ENCODE measurements around the gene PTPN1.

Gene PTPN1

GRCh38 chr20:50550531-50550930, 40.3 kb downstream of the PTPN1 start:
- Histone ChIP-seq H4K8ac (ENCODE audit: low read depth, low read length) (no peak overlapping the region), H2BK120ac (ENCODE audit: low read depth, low read length) (no peak overlapping the region), H3K4ac (ENCODE audit: low read length) (no peak overlapping the region), H3K9ac (ENCODE audit: low read depth, low read length, poor library complexity) (no peak overlapping the region), H3K9me3 (replicated peaks in 1 of 2; ENCODE audit: control insufficient read depth in 2 of 2, insufficient read depth in 1 of 2, low read depth in 1 of 2, low read length in 2 of 2) (peaks cover 0 to 10% of the 10 kb centered on the region in 2 donors), H3K18ac (ENCODE audit: low read length) (no peak overlapping the region), H3K27me3 (ENCODE audit: control insufficient read depth in 3 of 3, insufficient read depth in 3 of 3, low read depth in 1 of 3, low read length in 3 of 3) (no peaks in the 10 kb centered on the region), H3K23ac (ENCODE audit: low read depth, low read length, poor library complexity) (no peak overlapping the region), H3K27ac (replicated peaks; ENCODE audit: low read length) (no peak overlapping the region), H2AFZ (ENCODE audit: low read length) (no peak overlapping the region), H3K4me1 (ENCODE audit: control insufficient read depth in 2 of 2, insufficient read depth in 1 of 2, low read depth in 1 of 2, low read length in 2 of 2) (no peaks in the 10 kb centered on the region), H3K36me3 (replicated peaks in 1 of 2; ENCODE audit: control insufficient read depth in 2 of 2, insufficient read depth in 2 of 2, low read length in 2 of 2) (peaks cover 2 to 9% of the 10 kb centered on the region in 2 donors), H3K4me3 (ENCODE audit: low read length in 2 of 2) (no peak overlapping the region), H3K4me2 (ENCODE audit: insufficient read depth, low read length, poor library complexity, severe bottlenecking) (no peak overlapping the region), H3K79me1 (ENCODE audit: low read depth, low read length) (no peaks in the 10 kb centered on the region), H2BK5ac (ENCODE audit: low read length) (no peak overlapping the region), H2BK15ac (ENCODE audit: low read length) (no peak overlapping the region), H2BK12ac (ENCODE audit: low read length) (no peak overlapping the region), H4K91ac (ENCODE audit: low read depth, low read length, poor library complexity) (no peak overlapping the region), H2AK5ac (ENCODE audit: low read depth, low read length) (no peak overlapping the region), H3K14ac (ENCODE audit: low read length) (no peak overlapping the region)
- WGBS, 2 donors (ENCODE audit: extremely low coverage in 2 of 2, insufficient read length in 2 of 2, insufficient replicate concordance in 1 of 2) = no CpG with 5 or more reads among the region's 2 CpGs
- DNase-seq (ENCODE audit: low spot score) = no peak

GRCh38 chr20:50551288-50551687, 41.1 kb downstream of the PTPN1 start:
- no peak overlapping the region for H2BK120ac ChIP-seq (ENCODE audit: low read depth, low read length)
- H3K79me1 ChIP-seq (ENCODE audit: low read depth, low read length) = no peaks in the 10 kb centered on the region
- peaks cover 2 to 9% of the 10 kb centered on the region in 2 donors for H3K36me3 ChIP-seq (replicated peaks in 1 of 2; ENCODE audit: control insufficient read depth in 2 of 2, insufficient read depth in 2 of 2, low read length in 2 of 2)
- WGBS, 2 donors (ENCODE audit: extremely low coverage in 2 of 2, insufficient read length in 2 of 2, insufficient replicate concordance in 1 of 2) = no CpG with 5 or more reads among the region's 4 CpGs
- H3K23ac ChIP-seq (ENCODE audit: low read depth, low read length, poor library complexity) = no peak overlapping the region
- no peak overlapping the region for H3K4me2 ChIP-seq (ENCODE audit: insufficient read depth, low read length, poor library complexity, severe bottlenecking)
- no peak overlapping the region for H3K4ac ChIP-seq (ENCODE audit: low read length)
- H2BK15ac ChIP-seq (ENCODE audit: low read length) = no peak overlapping the region
- H3K9ac ChIP-seq (ENCODE audit: low read depth, low read length, poor library complexity) = no peak overlapping the region
- H3K27me3 ChIP-seq (ENCODE audit: control insufficient read depth in 3 of 3, insufficient read depth in 3 of 3, low read depth in 1 of 3, low read length in 3 of 3) = no peaks in the 10 kb centered on the region
- H2AK5ac ChIP-seq (ENCODE audit: low read depth, low read length) = no peak overlapping the region
- DNase-seq (ENCODE audit: low spot score) = no peak
- no peak overlapping the region for H2AFZ ChIP-seq (ENCODE audit: low read length)
- H2BK5ac ChIP-seq (ENCODE audit: low read length) = no peak overlapping the region
- no peak overlapping the region for H3K27ac ChIP-seq (replicated peaks; ENCODE audit: low read length)
- H3K4me3 ChIP-seq (ENCODE audit: low read length in 2 of 2) = no peak overlapping the region
- H3K14ac ChIP-seq (ENCODE audit: low read length) = no peak overlapping the region
- no peak overlapping the region for H4K8ac ChIP-seq (ENCODE audit: low read depth, low read length)
- no peak overlapping the region for H4K91ac ChIP-seq (ENCODE audit: low read depth, low read length, poor library complexity)
- no peak overlapping the region for H2BK12ac ChIP-seq (ENCODE audit: low read length)
- H3K18ac ChIP-seq (ENCODE audit: low read length) = no peak overlapping the region
- no peaks in the 10 kb centered on the region for H3K4me1 ChIP-seq (ENCODE audit: control insufficient read depth in 2 of 2, insufficient read depth in 1 of 2, low read depth in 1 of 2, low read length in 2 of 2)
- peaks cover 0 to 10% of the 10 kb centered on the region in 2 donors for H3K9me3 ChIP-seq (replicated peaks in 1 of 2; ENCODE audit: control insufficient read depth in 2 of 2, insufficient read depth in 1 of 2, low read depth in 1 of 2, low read length in 2 of 2)

GRCh38 chr20:50552979-50553378, 42.8 kb downstream of the PTPN1 start:
- Histone ChIP-seq H2BK15ac (ENCODE audit: low read length) (no peak overlapping the region), H3K27ac (replicated peaks; ENCODE audit: low read length) (no peak overlapping the region), H4K91ac (ENCODE audit: low read depth, low read length, poor library complexity) (no peak overlapping the region), H3K23ac (ENCODE audit: low read depth, low read length, poor library complexity) (no peak overlapping the region), H3K18ac (ENCODE audit: low read length) (no peak overlapping the region), H4K8ac (ENCODE audit: low read depth, low read length) (no peak overlapping the region), H2BK5ac (ENCODE audit: low read length) (no peak overlapping the region), H2BK12ac (ENCODE audit: low read length) (no peak overlapping the region), H3K79me1 (ENCODE audit: low read depth, low read length) (no peaks in the 10 kb centered on the region), H3K9me3 (replicated peaks in 1 of 2; ENCODE audit: control insufficient read depth in 2 of 2, insufficient read depth in 1 of 2, low read depth in 1 of 2, low read length in 2 of 2) (peaks cover 0 to 10% of the 10 kb centered on the region in 2 donors), H3K14ac (ENCODE audit: low read length) (no peak overlapping the region), H3K9ac (ENCODE audit: low read depth, low read length, poor library complexity) (no peak overlapping the region), H3K4me3 (ENCODE audit: low read length in 2 of 2) (no peak overlapping the region), H2AFZ (ENCODE audit: low read length) (no peak overlapping the region), H3K4me1 (ENCODE audit: control insufficient read depth in 2 of 2, insufficient read depth in 1 of 2, low read depth in 1 of 2, low read length in 2 of 2) (no peaks in the 10 kb centered on the region), H3K27me3 (ENCODE audit: control insufficient read depth in 3 of 3, insufficient read depth in 3 of 3, low read depth in 1 of 3, low read length in 3 of 3) (no peaks in the 10 kb centered on the region), H3K36me3 (replicated peaks in 1 of 2; ENCODE audit: control insufficient read depth in 2 of 2, insufficient read depth in 2 of 2, low read length in 2 of 2) (peaks cover 2 to 18% of the 10 kb centered on the region in 2 donors), H3K4me2 (ENCODE audit: insufficient read depth, low read length, poor library complexity, severe bottlenecking) (no peak overlapping the region), H2BK120ac (ENCODE audit: low read depth, low read length) (no peak overlapping the region), H2AK5ac (ENCODE audit: low read depth, low read length) (no peak overlapping the region), H3K4ac (ENCODE audit: low read length) (no peak overlapping the region)
- DNase-seq (ENCODE audit: low spot score) = no peak
- no CpG with 5 or more reads among the region's 3 CpGs for WGBS, 2 donors (ENCODE audit: extremely low coverage in 2 of 2, insufficient read length in 2 of 2, insufficient replicate concordance in 1 of 2)

GRCh38 chr20:50554694-50555579, 44.8 kb downstream of the PTPN1 start:
- Histone ChIP-seq H3K4ac (ENCODE audit: low read length) (no peak overlapping the region), H3K18ac (ENCODE audit: low read length) (no peak overlapping the region), H3K9me3 (replicated peaks in 1 of 2; ENCODE audit: control insufficient read depth in 2 of 2, insufficient read depth in 1 of 2, low read depth in 1 of 2, low read length in 2 of 2) (peaks cover 0 to 12% of the 10 kb centered on the region in 2 donors), H2BK15ac (ENCODE audit: low read length) (no peak overlapping the region), H3K4me1 (ENCODE audit: control insufficient read depth in 2 of 2, insufficient read depth in 1 of 2, low read depth in 1 of 2, low read length in 2 of 2) (no peaks in the 10 kb centered on the region), H2BK12ac (ENCODE audit: low read length) (no peak overlapping the region), H3K36me3 (replicated peaks in 1 of 2; ENCODE audit: control insufficient read depth in 2 of 2, insufficient read depth in 2 of 2, low read length in 2 of 2) (peaks cover 0 to 16% of the 10 kb centered on the region in 2 donors), H2AK5ac (ENCODE audit: low read depth, low read length) (no peak overlapping the region), H4K8ac (ENCODE audit: low read depth, low read length) (no peak overlapping the region), H3K4me3 (ENCODE audit: low read length in 2 of 2) (no peak overlapping the region), H2BK5ac (ENCODE audit: low read length) (no peak overlapping the region), H2AFZ (ENCODE audit: low read length) (no peak overlapping the region), H3K27ac (replicated peaks; ENCODE audit: low read length) (no peak overlapping the region), H3K23ac (ENCODE audit: low read depth, low read length, poor library complexity) (no peak overlapping the region), H3K79me1 (ENCODE audit: low read depth, low read length) (no peaks in the 10 kb centered on the region), H3K14ac (ENCODE audit: low read length) (no peak overlapping the region), H2BK120ac (ENCODE audit: low read depth, low read length) (no peak overlapping the region), H3K9ac (ENCODE audit: low read depth, low read length, poor library complexity) (no peak overlapping the region), H3K4me2 (ENCODE audit: insufficient read depth, low read length, poor library complexity, severe bottlenecking) (no peak overlapping the region), H4K91ac (ENCODE audit: low read depth, low read length, poor library complexity) (no peak overlapping the region), H3K27me3 (ENCODE audit: control insufficient read depth in 3 of 3, insufficient read depth in 3 of 3, low read depth in 1 of 3, low read length in 3 of 3) (no peaks in the 10 kb centered on the region)
- no CpG with 5 or more reads among the region's 4 CpGs for WGBS, 2 donors (ENCODE audit: extremely low coverage in 2 of 2, insufficient read length in 2 of 2, insufficient replicate concordance in 1 of 2)
- no peak for DNase-seq (ENCODE audit: low spot score)
